ENCODE measurements around the gene SON. TPM values are rescaled to one million over a fixed set of nuclear protein-coding genes. Genes with fewer than 3 reads are reported as not detected.
"Not testable (repeated sequence)": the region's sequence is repeated elsewhere in the genome, so short reads cannot be mapped to it uniquely, and the experiment has no call there.

Gene SON
- total RNA-seq, 2 experiments from 2014 or later = 269 to 273 TPM

DNA sequence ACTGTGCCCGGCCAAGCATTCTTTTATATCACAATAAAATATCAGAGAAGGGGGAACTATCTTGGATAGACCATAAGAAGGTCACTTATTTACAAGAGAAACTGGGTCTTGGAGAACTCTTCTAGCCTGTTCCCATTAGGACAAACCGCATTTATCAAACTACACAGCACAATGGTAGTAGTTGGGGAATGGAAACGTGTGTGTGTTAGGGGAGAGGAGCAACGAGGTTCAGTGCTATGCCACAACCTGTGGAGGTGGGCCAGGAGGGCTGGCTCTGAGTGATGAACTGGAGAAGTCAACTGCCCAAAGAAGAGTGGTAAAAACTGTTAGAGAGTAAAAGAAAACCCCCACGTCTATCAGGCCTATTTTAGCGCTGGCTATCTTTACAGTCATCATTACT, 44.1 kb downstream of the SON start:
- Mint-ChIP-seq H3K9me3 (no peaks in the 10 kb centered on the region), H3K27me3 (ENCODE audit: low read depth) (no peaks in the 10 kb centered on the region), H3K4me3 (peak overlapping the region; percentile 50), H3K4me1 (ENCODE audit: low read depth) (peaks cover 15% of the 10 kb centered on the region), H3K36me3 (ENCODE audit: low read depth) (peaks cover 20% of the 10 kb centered on the region), H3K27ac (no peak overlapping the region)
- intact Hi-C loops (cut with micrococcal nuclease) = loop anchor here (5.0 kb wide), 1 partner anchor 385 kb away; no protein-coding TSS in a partner anchor
- CTCF ChIA-PET = interaction anchor here (0.9 kb wide), 1 partner anchor 19 kb away, joined by 3 read pairs; no protein-coding TSS in a partner anchor
- no peak for DNase-seq

GRCh38 chr21:33587792-33588484, 45.1 kb downstream of the SON start:
- peak; percentile 32 for DNase-seq
- Mint-ChIP-seq H3K4me3 (peak overlapping the region; percentile 89), H3K4me1 (ENCODE audit: low read depth) (peaks cover 15% of the 10 kb centered on the region), H3K36me3 (ENCODE audit: low read depth) (peaks cover 17% of the 10 kb centered on the region), H3K27me3 (ENCODE audit: low read depth) (no peaks in the 10 kb centered on the region), H3K9me3 (no peaks in the 10 kb centered on the region), H3K27ac (peak overlapping the region; percentile 77)
- intact Hi-C loops (cut with micrococcal nuclease) = loop anchor here (1.0 to 5.0 kb wide), 5 partner anchors 45 to 386 kb away; partner anchors contain the start of genes CRYZL1, SON and TMEM50B
- CTCF ChIA-PET = interaction anchor here (0.7 to 2.5 kb wide), 7 partner anchors 13 to 596 kb away, joined by 3 to 25 read pairs (median 3); no protein-coding TSS in a partner anchor

- CTCF ChIA-PET = interaction anchor here (0.7 to 2.5 kb wide), 8 partner anchors 12 to 595 kb away, joined by 3 to 25 read pairs (median 3); no protein-coding TSS in a partner anchor
- intact Hi-C loops (cut with micrococcal nuclease) = loop anchor here (1.0 to 5.0 kb wide), 5 partner anchors 45 to 386 kb away; partner anchors contain the start of genes CRYZL1, SON and TMEM50B
- peak; percentile 82 for DNase-seq
- H3K27me3 Mint-ChIP-seq (ENCODE audit: low read depth) = no peaks in the 10 kb centered on the region
- H3K4me1 Mint-ChIP-seq (ENCODE audit: low read depth) = peaks cover 15% of the 10 kb centered on the region
- H3K4me3 Mint-ChIP-seq = peak within 1 kb of the TSS; percentile 91
- H3K9me3 Mint-ChIP-seq = no peaks in the 10 kb centered on the region
- peak within 1 kb of the TSS; percentile 77 for H3K27ac Mint-ChIP-seq
- H3K36me3 Mint-ChIP-seq (ENCODE audit: low read depth) = peaks cover 19% of the 10 kb centered on the region
These were observed 45.9 kb downstream of the SON start, which contains the start of gene DONSON for GRCh38 chr21:33588485-33589335. TSS of gene DONSON (minus strand) at chr21:33588684. CDS start at chr21:33588641, 43 bp downstream.

DNA sequence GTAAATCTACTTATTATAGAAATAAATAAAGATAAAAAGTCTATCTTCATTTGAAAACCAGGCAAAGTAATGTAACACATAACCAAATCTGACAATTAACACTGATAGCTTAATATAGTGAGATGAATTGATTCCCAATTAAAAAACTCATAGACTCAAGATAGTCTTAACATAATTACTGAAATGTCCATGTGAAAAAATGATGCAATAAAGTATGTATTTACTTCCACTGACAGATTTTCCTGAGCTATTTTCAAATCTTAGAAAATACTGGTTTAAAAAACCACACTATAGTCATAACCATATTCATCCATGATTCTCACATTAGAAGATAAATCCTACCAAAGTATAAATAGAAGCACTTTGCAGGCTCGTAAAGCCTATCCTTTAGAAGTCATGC, 55.2 kb downstream of the SON start:
- CTCF ChIA-PET = interaction anchor here (0.7 kb wide), 1 partner anchor 501 kb away, joined by 3 read pairs; no protein-coding TSS in a partner anchor
- intact Hi-C loops (cut with micrococcal nuclease) = no loop called here
- H3K4me1 Mint-ChIP-seq (ENCODE audit: low read depth) = no peaks in the 10 kb centered on the region
- no peaks in the 10 kb centered on the region for H3K9me3 Mint-ChIP-seq
- H3K27me3 Mint-ChIP-seq (ENCODE audit: low read depth) = no peaks in the 10 kb centered on the region
- peaks cover 11% of the 10 kb centered on the region for H3K36me3 Mint-ChIP-seq (ENCODE audit: low read depth)
- no peak overlapping the region for H3K27ac Mint-ChIP-seq
- H3K4me3 Mint-ChIP-seq = no peak overlapping the region
- no peak for DNase-seq

GRCh38 chr21:33608559-33608958, 65.7 kb downstream of the SON start:
- no peaks in the 10 kb centered on the region for H3K36me3 Mint-ChIP-seq (ENCODE audit: low read depth)
- DNase-seq = no peak
- H3K9me3 Mint-ChIP-seq = no peaks in the 10 kb centered on the region
- CTCF ChIA-PET = interaction anchor here (0.8 to 1.0 kb wide), 3 partner anchors 53 to 247 kb away, joined by 3 to 5 read pairs (median 3); no protein-coding TSS in a partner anchor
- H3K27ac Mint-ChIP-seq = peak overlapping the region; percentile 1
- H3K4me3 Mint-ChIP-seq = no peak overlapping the region
- no peaks in the 10 kb centered on the region for H3K27me3 Mint-ChIP-seq (ENCODE audit: low read depth)
- H3K4me1 Mint-ChIP-seq (ENCODE audit: low read depth) = no peaks in the 10 kb centered on the region
- intact Hi-C loops (cut with micrococcal nuclease) = loop anchor here (5.0 kb wide), 2 partner anchors 226 to 316 kb away; no protein-coding TSS in a partner anchor

DNA sequence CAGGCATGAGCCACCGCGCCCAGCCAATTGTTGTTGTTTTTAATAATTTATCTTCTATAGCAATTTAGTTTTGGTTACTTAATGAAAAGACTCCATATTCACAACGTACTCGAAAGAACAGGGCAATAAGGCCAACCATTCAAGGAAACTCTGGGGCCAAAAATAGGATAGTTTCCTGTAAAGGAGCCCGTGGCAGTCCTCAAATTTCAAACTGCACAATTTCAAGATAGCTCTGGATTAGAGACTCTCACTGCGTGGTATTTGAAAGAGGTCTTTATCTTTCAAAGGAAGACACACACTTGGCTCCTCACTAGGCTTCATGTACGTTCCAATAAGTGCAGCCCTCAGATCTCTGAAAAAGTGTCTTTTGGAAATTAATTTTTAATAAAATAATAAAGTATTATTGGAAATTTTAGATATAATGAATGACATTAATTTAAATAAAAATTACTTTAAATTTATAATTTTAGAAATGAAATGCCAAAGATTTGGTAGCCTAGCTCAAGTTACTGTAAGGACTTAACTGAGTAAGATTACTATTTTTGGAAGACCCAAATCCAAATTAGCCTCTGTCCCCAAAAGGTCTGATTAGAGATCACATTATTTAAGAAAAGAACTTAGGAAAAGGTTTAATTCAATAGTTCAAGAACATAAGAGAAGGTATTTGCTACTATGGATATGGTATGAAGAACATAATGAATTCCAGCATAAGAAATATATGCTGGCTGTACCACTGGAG, 68.3 kb downstream of the SON start:
- intact Hi-C loops (cut with micrococcal nuclease) = no loop called here
- no peaks in the 10 kb centered on the region for H3K4me1 Mint-ChIP-seq (ENCODE audit: low read depth)
- H3K27ac Mint-ChIP-seq = no peak overlapping the region
- no peaks in the 10 kb centered on the region for H3K9me3 Mint-ChIP-seq
- DNase-seq = no peak
- CTCF ChIA-PET = interaction anchor here (0.5 to 0.6 kb wide), 2 partner anchors 13 to 85 kb away, joined by 3 read pairs; no protein-coding TSS in a partner anchor
- H3K36me3 Mint-ChIP-seq (ENCODE audit: low read depth) = no peaks in the 10 kb centered on the region
- no peaks in the 10 kb centered on the region for H3K27me3 Mint-ChIP-seq (ENCODE audit: low read depth)
- H3K4me3 Mint-ChIP-seq = no peak overlapping the region

- H3K4me3 Mint-ChIP-seq; H3K27ac Mint-ChIP-seq; intact Hi-C loops (cut with micrococcal nuclease); H3K9me3 Mint-ChIP-seq; DNase-seq; H3K27me3 Mint-ChIP-seq (ENCODE audit: low read depth); H3K4me1 Mint-ChIP-seq (ENCODE audit: low read depth); H3K36me3 Mint-ChIP-seq (ENCODE audit: low read depth): not testable (repeated sequence)
- CTCF ChIA-PET = interaction anchor here (1.1 kb wide), 1 partner anchor 11 kb away, joined by 3 read pairs; no protein-coding TSS in a partner anchor
These were observed 74.7 kb downstream of the SON start for GRCh38 chr21:33617565-33617964.

DNA sequence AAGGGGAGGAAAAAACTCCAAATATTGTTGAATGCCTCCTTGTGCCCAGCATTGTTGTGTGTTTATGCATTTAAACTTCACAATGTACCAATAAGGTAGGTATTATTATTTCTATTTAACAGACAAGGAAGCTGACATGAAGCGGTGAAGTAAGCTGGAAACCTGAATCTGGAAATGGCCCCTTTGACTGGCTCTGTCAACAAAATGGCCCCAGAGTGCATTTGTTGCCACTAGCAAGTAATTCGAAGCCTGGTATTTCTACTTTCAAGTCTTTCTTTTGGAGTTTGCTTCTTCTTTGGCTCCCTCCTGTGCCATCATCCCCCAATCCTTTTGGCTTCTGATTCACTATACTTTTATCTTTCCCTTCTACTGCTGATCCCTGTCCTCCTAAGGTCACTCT, 75.6 kb downstream of the SON start:
- intact Hi-C loops (cut with micrococcal nuclease) = no loop called here
- H3K36me3 Mint-ChIP-seq (ENCODE audit: low read depth) = peaks cover 7% of the 10 kb centered on the region

DNA sequence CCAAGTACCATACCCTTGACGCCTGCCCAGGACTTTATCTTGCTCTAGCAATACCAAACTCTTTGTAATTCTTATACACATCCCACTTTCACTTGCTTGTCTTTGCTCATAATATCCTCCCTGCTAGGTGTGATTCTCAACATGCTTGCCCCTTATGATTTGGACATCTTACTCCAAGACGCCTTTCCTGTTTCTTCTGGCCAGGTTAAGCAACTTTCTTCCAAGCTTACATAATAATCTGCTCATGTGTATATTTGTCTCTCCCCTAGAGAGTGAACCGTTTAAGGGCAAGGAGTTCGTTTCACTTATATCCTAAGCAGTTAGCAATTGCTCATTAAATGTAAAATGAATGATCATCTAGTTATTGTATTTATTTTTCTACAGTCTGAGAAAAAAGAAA, 76.9 kb downstream of the SON start:
- no peak for DNase-seq
- H3K4me1 Mint-ChIP-seq (ENCODE audit: low read depth) = no peaks in the 10 kb centered on the region
- CTCF ChIA-PET = interaction anchor here (0.6 to 1.0 kb wide), 2 partner anchors 14 to 283 kb away, joined by 3 to 4 read pairs; no protein-coding TSS in a partner anchor
- no peaks in the 10 kb centered on the region for H3K9me3 Mint-ChIP-seq
- peaks cover 10% of the 10 kb centered on the region for H3K36me3 Mint-ChIP-seq (ENCODE audit: low read depth)
- no peak overlapping the region for H3K27ac Mint-ChIP-seq
- intact Hi-C loops (cut with micrococcal nuclease) = no loop called here
- H3K4me3 Mint-ChIP-seq = no peak overlapping the region
- H3K27me3 Mint-ChIP-seq (ENCODE audit: low read depth) = no peaks in the 10 kb centered on the region

More for the DNA sequence above, 75.6 kb downstream of the SON start:
- H3K27ac Mint-ChIP-seq = no peak overlapping the region
- CTCF ChIA-PET = interaction anchor here (1.1 kb wide), 1 partner anchor 11 kb away, joined by 3 read pairs; no protein-coding TSS in a partner anchor
- no peak overlapping the region for H3K4me3 Mint-ChIP-seq
- DNase-seq = no peak
- H3K27me3 Mint-ChIP-seq (ENCODE audit: low read depth) = no peaks in the 10 kb centered on the region
- H3K9me3 Mint-ChIP-seq = no peaks in the 10 kb centered on the region
- no peaks in the 10 kb centered on the region for H3K4me1 Mint-ChIP-seq (ENCODE audit: low read depth)

GRCh38 chr21:33622253-33622652, 79.4 kb downstream of the SON start:
- H3K36me3 Mint-ChIP-seq (ENCODE audit: low read depth) = peaks cover 8% of the 10 kb centered on the region
- no peak overlapping the region for H3K27ac Mint-ChIP-seq
- CTCF ChIA-PET = no interaction called here

DNA sequence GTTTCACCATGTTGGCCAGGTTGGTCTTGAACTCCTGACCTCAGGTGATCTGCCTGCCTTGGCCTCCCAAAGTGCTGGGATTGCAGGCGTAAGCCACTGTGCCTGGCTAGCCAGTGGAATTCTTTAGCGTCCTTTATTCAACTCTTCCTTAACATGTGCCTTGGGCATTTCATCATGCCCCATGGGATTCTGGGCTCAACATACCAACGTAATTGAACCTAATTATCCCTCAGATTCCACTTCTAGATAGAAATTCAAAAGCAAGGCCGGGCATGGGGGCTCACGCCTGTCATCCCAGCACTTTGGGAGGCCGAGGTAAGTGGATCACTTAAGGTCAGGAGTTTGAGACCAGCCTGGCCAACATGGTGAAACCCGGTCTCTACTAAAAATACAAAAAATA, 83.3 kb downstream of the SON start:
- DNase-seq; H3K4me3 Mint-ChIP-seq; H3K9me3 Mint-ChIP-seq; H3K27me3 Mint-ChIP-seq (ENCODE audit: low read depth); H3K36me3 Mint-ChIP-seq (ENCODE audit: low read depth); H3K4me1 Mint-ChIP-seq (ENCODE audit: low read depth); H3K27ac Mint-ChIP-seq; intact Hi-C loops (cut with micrococcal nuclease): not testable (repeated sequence)
- CTCF ChIA-PET = interaction anchor here (1.5 kb wide), 1 partner anchor 20 kb away, joined by 8 read pairs; no protein-coding TSS in a partner anchor

More at GRCh38 chr21:33622253-33622652, 79.4 kb downstream of the SON start:
- intact Hi-C loops (cut with micrococcal nuclease) = no loop called here
- Mint-ChIP-seq H3K4me1 (ENCODE audit: low read depth) (no peaks in the 10 kb centered on the region), H3K27me3 (ENCODE audit: low read depth) (no peaks in the 10 kb centered on the region), H3K4me3 (no peak overlapping the region), H3K9me3 (no peaks in the 10 kb centered on the region)
- DNase-seq = no peak

All from activated naive CD4-positive, alpha-beta T cell treated with anti-CD3 and anti-CD28 coated beads for 36 hours (primary cell).